Activated T-cell treated with anti-CD3 and anti-CD28 coated beads for 1 hour (primary cell): ENCODE measurements around the gene NCR3LG1.

Experiments
- DNase-seq: peaks from one replicate; pipeline ENCODE4 v3.0.0-alpha.2; 2020; ENCODE audit warnings: low read depth

NCR3LG1 gene, protein sequence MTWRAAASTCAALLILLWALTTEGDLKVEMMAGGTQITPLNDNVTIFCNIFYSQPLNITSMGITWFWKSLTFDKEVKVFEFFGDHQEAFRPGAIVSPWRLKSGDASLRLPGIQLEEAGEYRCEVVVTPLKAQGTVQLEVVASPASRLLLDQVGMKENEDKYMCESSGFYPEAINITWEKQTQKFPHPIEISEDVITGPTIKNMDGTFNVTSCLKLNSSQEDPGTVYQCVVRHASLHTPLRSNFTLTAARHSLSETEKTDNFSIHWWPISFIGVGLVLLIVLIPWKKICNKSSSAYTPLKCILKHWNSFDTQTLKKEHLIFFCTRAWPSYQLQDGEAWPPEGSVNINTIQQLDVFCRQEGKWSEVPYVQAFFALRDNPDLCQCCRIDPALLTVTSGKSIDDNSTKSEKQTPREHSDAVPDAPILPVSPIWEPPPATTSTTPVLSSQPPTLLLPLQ

GRCh38 chr11:17351510-17352176, at the start of gene NCR3LG1:
NCR3LG1 (plus strand) TSS chr11:17351800; CDS start chr11:17351970, 170 bp downstream.
- peak; percentile 39 for DNase-seq

GRCh38 chr11:17313349-17314231, 38.0 kb upstream of the NCR3LG1 start:
- DNase-seq = no peak

DNA sequence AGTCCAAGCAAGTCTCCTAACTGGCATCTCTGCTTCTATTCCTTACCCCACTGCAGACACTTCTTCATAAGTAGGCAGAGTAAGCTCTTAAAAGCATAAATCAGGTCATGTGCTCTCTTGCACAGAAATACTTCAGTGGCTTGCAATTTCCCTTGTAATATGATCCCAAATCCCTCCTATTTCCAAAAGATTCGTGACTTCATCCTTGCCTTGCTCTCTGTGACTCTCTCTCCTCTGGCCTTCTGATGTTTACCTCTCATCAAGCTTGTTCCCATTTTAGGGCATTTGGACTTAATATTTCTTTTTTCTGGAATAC, 37.4 kb upstream of the NCR3LG1 start:
- no peak for DNase-seq

GRCh38 chr11:17314904-17315426, 36.6 kb upstream of the NCR3LG1 start:
- DNase-seq = no peak

DNA sequence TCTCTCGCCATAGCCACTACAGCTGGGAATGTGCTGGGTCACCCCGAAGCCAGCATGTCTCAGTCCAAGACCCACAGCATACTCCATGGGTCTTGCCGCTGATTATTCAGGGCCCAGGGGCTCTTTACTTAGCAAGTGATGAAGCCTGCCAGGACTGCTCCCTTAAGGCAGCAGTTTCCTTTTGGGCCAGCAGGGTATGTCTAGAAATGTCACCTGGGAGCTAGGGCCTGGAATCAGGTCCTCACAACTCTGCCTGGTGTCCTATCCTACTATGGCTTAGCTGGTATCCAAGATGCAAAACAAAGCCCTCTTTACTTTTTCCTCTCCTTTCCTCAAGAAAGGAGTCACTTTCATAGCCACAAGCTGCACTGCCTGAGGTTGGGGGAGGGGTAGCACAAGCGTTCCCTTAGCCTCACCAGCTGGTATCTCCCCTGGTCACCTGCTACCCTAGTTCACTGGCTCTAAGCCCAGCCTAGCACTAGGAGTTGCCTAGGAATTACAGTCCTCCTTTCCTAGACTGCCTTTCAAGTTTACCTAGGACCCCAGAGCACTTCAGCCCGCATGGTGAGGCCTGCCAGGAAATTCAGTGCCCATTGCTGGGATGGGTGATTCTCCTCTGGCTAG, 22.6 kb upstream of the NCR3LG1 start:
- no peak for DNase-seq

DNA sequence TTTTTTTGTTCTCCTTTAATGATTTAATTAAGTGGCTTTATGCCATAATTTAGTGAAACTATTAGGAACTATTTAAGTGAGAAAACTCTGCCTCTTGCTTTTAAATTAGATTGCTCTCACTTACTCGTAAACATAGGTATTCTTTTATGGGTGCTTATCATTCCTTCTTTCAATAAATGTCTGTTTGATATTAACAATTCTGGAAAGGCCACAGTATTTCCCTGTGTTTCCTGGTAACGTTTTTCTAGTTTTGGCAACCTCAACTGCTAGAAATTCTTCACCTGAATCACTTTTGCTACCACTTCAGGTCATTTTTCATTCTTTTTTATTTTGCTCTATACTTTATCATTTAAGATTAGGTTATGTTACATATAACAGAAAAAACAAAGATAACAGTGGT, 19.9 kb upstream of the NCR3LG1 start:
- no peak for DNase-seq

GRCh38 chr11:17333799-17334586, 17.6 kb upstream of the NCR3LG1 start:
- no peak for DNase-seq

DNA sequence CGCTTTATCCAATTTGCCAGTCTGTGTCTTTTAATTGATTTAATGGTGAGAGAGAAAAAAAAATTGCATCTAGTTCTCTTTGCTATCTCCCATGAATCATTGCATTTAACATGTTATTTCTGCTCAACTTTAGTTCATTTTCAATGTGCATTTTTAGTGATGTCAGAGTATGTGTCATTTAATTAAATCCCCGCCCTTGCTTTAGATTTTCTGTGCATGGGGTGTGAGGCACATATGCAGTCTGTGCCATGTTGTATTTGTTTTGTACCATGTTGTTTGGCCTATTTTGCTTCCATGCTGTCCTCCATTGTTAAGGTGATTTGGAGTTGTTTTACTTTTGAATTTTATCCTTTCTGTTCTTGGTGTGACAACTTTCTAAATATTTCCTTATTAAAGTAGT, 8.3 kb upstream of the NCR3LG1 start:
- no peak for DNase-seq

DNA sequence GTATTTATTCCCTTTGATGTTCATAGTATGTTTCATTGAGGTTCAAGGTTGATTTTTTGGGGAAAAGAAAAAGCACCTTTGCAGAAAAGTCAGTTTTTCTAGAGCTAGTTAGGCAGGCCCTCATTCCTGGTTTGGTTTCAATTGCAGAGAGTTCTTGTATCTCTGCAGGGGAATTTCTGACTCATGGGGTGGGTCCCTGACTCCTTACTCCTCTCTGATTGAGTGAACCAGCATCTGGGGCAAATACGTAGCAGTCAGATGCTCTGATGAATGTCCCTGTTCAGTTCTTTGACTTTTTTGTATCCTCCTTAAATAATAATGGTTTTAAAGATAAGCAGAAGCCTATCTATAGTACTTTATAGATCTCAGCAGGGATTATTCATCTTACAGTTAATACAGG, 7.7 kb upstream of the NCR3LG1 start:
- DNase-seq = no peak

DNA sequence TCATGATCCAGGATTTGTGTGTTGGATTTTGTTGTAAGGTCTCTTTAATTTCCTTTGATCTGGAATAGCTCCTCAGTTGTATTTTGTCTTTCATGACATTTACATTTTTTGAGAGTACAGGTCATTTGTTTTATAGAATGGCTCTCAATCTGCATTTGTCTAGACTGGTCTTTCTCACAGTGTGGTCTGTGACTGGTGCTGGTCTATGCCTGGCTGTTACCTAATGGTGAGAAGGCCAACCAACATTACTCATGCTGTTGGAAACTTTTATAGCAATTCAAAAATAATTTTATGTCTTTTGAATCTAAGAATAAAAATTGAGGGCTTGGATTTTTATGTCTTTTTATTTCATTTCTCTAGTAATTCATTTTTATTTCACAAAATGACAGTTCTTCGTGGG, 3.9 kb upstream of the NCR3LG1 start:
- DNase-seq = no peak

- DNase-seq = no peak
Measured at GRCh38 chr11:17350455-17351171, 987 bp upstream of the NCR3LG1 start.

DNA sequence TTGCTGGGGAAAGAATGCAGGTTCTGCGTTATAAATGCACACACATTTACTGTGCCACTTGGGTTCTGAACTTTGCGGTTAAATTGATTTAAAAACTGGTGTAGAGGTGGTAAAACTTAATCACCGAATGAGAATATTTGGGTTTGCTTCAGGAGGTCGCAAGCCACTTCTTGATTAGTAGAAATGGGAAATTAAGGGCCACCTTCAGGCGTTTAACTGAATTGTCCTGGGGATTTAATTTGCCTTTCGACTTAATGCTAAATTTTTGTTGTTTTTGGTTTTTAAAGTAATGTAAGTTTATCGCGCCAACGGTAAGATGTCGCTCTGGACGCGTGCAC, 459 bp upstream of the NCR3LG1 start:
- no peak for DNase-seq

DNA sequence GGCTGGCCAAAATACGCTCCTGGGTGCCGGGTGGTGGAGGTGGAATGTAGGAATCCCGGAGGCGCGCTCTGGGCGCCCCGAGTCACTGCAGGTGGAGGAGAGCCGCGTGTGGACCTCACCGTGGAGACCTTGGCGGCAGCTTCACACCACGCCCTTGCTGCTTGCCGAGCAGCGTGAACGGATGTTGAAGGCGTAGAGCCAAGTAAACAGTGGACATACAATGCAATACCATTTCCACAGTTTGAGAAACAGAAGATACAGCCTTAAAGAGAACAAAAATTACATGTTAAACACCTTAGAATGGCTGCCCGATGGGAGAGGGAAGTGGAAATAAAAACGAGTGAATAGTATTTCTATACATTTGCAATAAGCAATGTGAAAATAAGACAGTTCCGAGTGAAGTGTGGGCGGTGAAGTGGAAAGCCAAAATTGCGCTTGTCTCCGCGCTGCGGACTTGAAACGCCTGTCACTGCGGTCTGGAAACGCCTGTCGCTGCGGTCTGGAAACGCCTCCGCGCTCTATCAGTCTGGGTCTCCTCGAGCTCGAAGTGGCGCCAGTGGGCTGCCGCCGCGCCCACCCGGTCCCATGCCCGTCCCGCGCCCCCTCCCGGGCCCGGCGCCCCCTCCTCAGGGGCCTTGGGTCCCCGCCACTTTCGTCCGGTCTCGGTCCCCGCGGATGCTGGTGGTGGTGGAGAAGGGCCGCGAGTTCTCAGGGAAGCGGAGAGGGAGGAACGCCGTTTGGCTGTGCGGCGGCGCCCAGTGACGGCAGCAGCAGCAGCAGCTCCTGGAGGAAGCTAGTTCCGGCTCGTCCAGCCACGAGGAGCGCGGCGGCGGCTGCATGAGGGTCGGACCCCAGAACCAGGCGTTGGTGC, 1.6 kb downstream of the NCR3LG1 start:
- DNase-seq = peak; percentile 27

- DNase-seq = no peak
Measured at GRCh38 chr11:17353821-17354600, 2.4 kb downstream of the NCR3LG1 start.

DNA sequence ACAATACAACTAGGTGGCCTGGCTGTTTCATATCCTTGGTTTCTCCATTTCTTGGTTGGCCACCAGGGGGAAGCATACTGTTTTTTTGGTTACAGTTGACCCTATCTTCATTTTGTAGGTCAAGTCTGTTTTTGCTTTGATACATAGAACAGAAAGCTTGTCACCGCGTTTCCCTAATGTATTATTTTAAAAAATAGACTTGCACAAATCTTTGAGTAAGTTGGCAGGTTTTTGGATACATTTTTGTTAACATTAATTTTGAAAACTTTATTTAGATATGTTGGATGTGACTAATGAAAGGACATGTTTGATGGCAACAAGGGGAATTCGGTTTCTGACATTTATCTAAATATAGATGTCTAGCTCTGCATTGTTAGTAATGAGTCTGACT, 3.0 kb downstream of the NCR3LG1 start:
- DNase-seq = peak; percentile 47

DNA sequence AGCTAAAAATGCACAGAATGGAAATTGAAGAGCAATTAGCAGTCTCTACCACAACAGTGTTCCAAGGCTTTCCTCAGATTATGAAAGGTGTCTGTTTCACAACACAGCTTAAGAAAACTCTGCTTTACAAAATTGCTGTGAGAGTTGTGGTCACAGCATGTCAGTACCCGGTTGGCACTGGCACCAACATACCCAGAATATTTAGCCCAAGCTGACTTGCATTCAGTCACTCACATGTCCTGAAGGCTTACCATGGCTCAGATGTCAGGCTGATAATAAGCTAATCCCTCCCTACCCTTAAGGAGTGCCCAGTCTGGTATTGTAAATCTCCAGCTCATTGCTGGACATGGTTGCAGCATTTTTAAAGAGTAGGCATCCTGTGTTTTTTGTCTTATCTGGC, 14.9 kb downstream of the NCR3LG1 start:
- DNase-seq = no peak

DNA sequence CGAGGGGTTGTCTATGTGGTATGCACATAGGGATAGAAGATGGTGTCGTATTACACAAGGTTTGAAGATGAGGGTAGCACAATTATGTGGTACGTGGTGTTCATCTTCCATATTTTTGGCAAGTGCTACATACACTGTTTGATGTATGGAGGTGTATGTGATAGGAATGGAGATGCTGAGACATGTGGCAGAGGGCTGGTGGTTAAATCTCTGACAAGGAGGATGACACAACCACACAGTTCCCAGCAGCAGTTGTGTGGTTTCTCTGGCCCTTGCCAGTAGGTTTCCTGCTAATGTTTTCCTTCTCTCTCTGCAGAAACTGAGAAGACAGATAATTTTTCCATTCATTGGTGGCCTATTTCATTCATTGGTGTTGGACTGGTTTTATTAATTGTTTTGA, 17.0 kb downstream of the NCR3LG1 start:
- DNase-seq = no peak

DNA sequence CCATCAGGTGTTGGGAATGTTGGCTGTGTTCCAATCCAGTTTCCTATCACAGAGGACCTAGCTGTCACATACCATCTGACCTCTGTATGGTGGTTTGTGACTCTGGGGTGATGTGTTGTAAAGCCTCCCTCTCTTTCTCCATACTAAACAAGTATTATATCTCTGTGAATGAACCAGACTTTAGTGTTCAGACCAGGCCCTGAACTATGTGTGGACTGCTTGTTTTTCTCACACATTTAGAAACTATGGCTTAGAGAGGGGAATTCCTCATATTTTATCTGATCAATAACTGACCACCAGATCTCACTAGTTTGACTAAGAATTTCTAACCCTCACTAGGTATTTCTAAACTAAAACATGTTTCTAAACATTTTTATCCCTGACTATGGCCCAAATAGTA, 17.5 kb downstream of the NCR3LG1 start:
- DNase-seq = no peak
